ENCODE measurements around the gene GTF3C1. TPM values are rescaled to one million over a fixed set of nuclear protein-coding genes. Genes with fewer than 3 reads are reported as not detected.

The GTF3C1 gene
- total RNA-seq, 6 experiments from 2014 or later, result 66.6 to 86.1 (median 80.3) TPM

DNA sequence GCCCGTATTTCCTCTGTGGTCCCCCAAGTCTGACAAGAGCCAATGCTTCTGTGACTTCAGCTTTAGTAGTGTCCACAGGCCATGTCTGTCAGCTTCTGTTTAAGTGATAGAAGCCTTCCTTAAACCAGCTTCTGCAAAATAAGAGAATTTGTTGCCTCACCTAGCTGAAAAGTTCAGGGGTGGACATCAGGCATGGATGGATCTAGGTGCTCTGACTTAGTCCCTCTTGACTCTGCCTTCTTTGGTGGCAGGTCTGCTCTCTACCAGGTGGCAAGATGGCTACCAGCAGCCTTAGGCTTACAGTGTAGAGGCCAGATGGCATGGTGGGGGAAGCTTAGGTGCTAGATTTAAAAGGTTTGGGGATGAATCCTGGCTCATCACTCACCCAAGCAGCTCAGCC is 33.9 kb upstream of the GTF3C1 start:
- peaks cover 19% of the 10 kb centered on the region for H3K36me3 Mint-ChIP-seq (ENCODE audit: low read depth)
- H3K4me1 Mint-ChIP-seq (ENCODE audit: low read depth), result peaks cover 19% of the 10 kb centered on the region
- H3K4me3 Mint-ChIP-seq, result no peak overlapping the region
- no peaks in the 10 kb centered on the region for H3K9me3 Mint-ChIP-seq
- peaks cover 3% of the 10 kb centered on the region for H3K27me3 Mint-ChIP-seq (ENCODE audit: insufficient read depth)
- H3K27ac Mint-ChIP-seq, result no peak overlapping the region
- no peak for TF ChIP-seq CTCF (IDR thresholded peaks at IDR 0.05)
- no peak for DNase-seq

GRCh38 chr16:27582883-27583282 is 33.2 kb upstream of the GTF3C1 start:
- no peak for DNase-seq
- H3K27me3 Mint-ChIP-seq (ENCODE audit: insufficient read depth), result peaks cover 3% of the 10 kb centered on the region
- TF ChIP-seq CTCF (IDR thresholded peaks at IDR 0.05), result no peak
- no peak overlapping the region for H3K4me3 Mint-ChIP-seq
- H3K27ac Mint-ChIP-seq, result no peak overlapping the region
- no peaks in the 10 kb centered on the region for H3K9me3 Mint-ChIP-seq
- peaks cover 26% of the 10 kb centered on the region for H3K4me1 Mint-ChIP-seq (ENCODE audit: low read depth)
- H3K36me3 Mint-ChIP-seq (ENCODE audit: low read depth), result peaks cover 19% of the 10 kb centered on the region

GRCh38 chr16:27579087-27579980 is 29.6 kb upstream of the GTF3C1 start:
- no peak for TF ChIP-seq CTCF (IDR thresholded peaks at IDR 0.05)
- peak; percentile 41 for DNase-seq
- H3K4me1 Mint-ChIP-seq (ENCODE audit: low read depth), result peaks cover 26% of the 10 kb centered on the region
- H3K27me3 Mint-ChIP-seq (ENCODE audit: insufficient read depth), result peaks cover 2% of the 10 kb centered on the region; the same call in 1 of the 2 replicates
- H3K4me3 Mint-ChIP-seq, result peak overlapping the region; percentile 22; the same call in 1 of the 2 replicates
- H3K9me3 Mint-ChIP-seq, result no peaks in the 10 kb centered on the region
- H3K27ac Mint-ChIP-seq, result peak overlapping the region; percentile 81
- H3K36me3 Mint-ChIP-seq (ENCODE audit: low read depth), result peaks cover 14% of the 10 kb centered on the region

- H3K36me3 Mint-ChIP-seq (ENCODE audit: low read depth), result no peaks in the 10 kb centered on the region
- H3K4me3 Mint-ChIP-seq, result no peak overlapping the region
- no peak for TF ChIP-seq CTCF (IDR thresholded peaks at IDR 0.05)
- no peak overlapping the region for H3K27ac Mint-ChIP-seq
- peaks cover 39% of the 10 kb centered on the region for H3K4me1 Mint-ChIP-seq (ENCODE audit: low read depth)
- H3K27me3 Mint-ChIP-seq (ENCODE audit: insufficient read depth), result no peaks in the 10 kb centered on the region; the same call in 1 of the 2 replicates
- no peak for DNase-seq
- H3K9me3 Mint-ChIP-seq, result no peaks in the 10 kb centered on the region
These were observed 27.0 kb upstream of the GTF3C1 start for GRCh38 chr16:27576729-27577128.

DNA sequence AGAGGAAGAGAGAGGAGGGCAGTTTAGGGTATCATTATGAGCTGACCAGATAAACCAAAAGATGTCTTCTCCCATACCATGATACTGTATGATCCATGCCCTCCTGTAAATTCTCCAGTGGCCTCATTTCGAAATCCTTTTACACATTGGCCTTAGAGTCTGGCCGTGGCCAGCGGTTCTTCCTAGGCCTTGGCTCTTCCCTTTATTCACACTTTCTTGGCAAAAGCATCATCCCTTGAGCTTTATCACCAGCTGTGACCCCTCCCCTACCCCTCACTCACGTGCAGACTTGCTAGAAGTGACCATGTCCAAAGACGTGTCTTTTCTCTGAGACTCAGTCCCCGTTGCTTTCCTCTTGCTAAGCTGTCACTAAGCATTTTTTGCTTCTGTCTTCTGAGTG is 23.0 kb upstream of the GTF3C1 start:
- Mint-ChIP-seq H3K27ac (no peak overlapping the region; the same call in 1 of the 2 replicates), H3K4me1 (ENCODE audit: low read depth) (peaks cover 16% of the 10 kb centered on the region), H3K36me3 (ENCODE audit: low read depth) (no peaks in the 10 kb centered on the region), H3K4me3 (no peak overlapping the region), H3K9me3 (no peaks in the 10 kb centered on the region), H3K27me3 (ENCODE audit: insufficient read depth) (no peaks in the 10 kb centered on the region; the same call in 1 of the 2 replicates)
- DNase-seq, result no peak
- TF ChIP-seq CTCF (IDR thresholded peaks at IDR 0.05), result no peak
